ENCODE data around the gene HOXB5.
A peak's percentile ranks its signal among the peaks of the same experiment; 100 is the strongest.

HOXB5 gene

GRCh38 chr17:48618256-48618896 is 24.8 kb upstream of the HOXB5 start:
- no peak overlapping the region for H3K4me3 ChIP-seq (replicated peaks; ENCODE audit: low read depth, low read length)
- peak; percentile 40 for DNase-seq (ENCODE audit: extremely low read depth, low read depth)
- peak; percentile 92 for TF ChIP-seq CTCF (IDR thresholded peaks at IDR 0.05; ENCODE audit: low read depth, low read length, missing control alignments)

- no peak overlapping the region for H3K4me3 ChIP-seq (replicated peaks; ENCODE audit: low read depth, low read length)
- TF ChIP-seq CTCF (IDR thresholded peaks at IDR 0.05; ENCODE audit: low read depth, low read length, missing control alignments), result no peak
- DNase-seq (ENCODE audit: extremely low read depth, low read depth), result no peak
Observed at GRCh38 chr17:48617471-48618255, 24.1 kb upstream of the HOXB5 start.

- H3K4me3 ChIP-seq (replicated peaks; ENCODE audit: low read depth, low read length), result no peak overlapping the region
- TF ChIP-seq CTCF (IDR thresholded peaks at IDR 0.05; ENCODE audit: low read depth, low read length, missing control alignments), result no peak
- no peak for DNase-seq (ENCODE audit: extremely low read depth, low read depth)
Observed at GRCh38 chr17:48616717-48617470, 23.3 kb upstream of the HOXB5 start.

- DNase-seq (ENCODE audit: extremely low read depth, low read depth), result no peak
- H3K4me3 ChIP-seq (replicated peaks; ENCODE audit: low read depth, low read length), result no peak overlapping the region
- TF ChIP-seq CTCF (IDR thresholded peaks at IDR 0.05; ENCODE audit: low read depth, low read length, missing control alignments), result no peak
Observed at GRCh38 chr17:48615963-48616716, 22.6 kb upstream of the HOXB5 start.

- no peak within 1 kb of the TSS for H3K4me3 ChIP-seq (replicated peaks; ENCODE audit: low read depth, low read length)
- DNase-seq (ENCODE audit: extremely low read depth, low read depth), result no peak
- TF ChIP-seq CTCF (IDR thresholded peaks at IDR 0.05; ENCODE audit: low read depth, low read length, missing control alignments), result no peak
Observed at GRCh38 chr17:48615047-48615962, 21.7 kb upstream of the HOXB5 start, which contains the start of gene HOXB8. HOXB8 (minus strand) TSS chr17:48615292; CDS start chr17:48614704, 588 bp downstream.
